Ovary (tissue), 9 donors: Measurements from ENCODE around the gene KCTD10. TPM values are rescaled to one million over a fixed set of nuclear protein-coding genes. Genes with fewer than 3 reads are reported as not detected.
"Not testable (repeated sequence)": the region's sequence is repeated elsewhere in the genome, so short reads cannot be mapped to it uniquely, and the experiment has no call there.

Source experiments
- DNase-seq, 5 donors: peaks; one replicate each; pipeline ENCODE4 v3.0.0-alpha.2; 2019 to 2020
- H3K27ac ChIP-seq, 2 donors: fragments of 200-600 bp; one replicate each; pipeline versions ENCODE4 v1.5.1 to v1.8.0; 2019 to 2022
- H3K27me3 ChIP-seq: fragments of 200-600 bp; one replicate; pipeline ENCODE4 v1.8.0; 2022
- H3K36me3 ChIP-seq: fragments of 200-600 bp; sonication (generic); one replicate; pipeline ENCODE4 v1.5.1; 2019
- H3K4me1 ChIP-seq: one replicate; pipeline ENCODE4 v1.8.1; 2013; ENCODE audit warnings: mild to moderate bottlenecking, moderate library complexity; ENCODE audit not compliant: insufficient read depth
- H3K4me3 ChIP-seq: fragments of 200-600 bp; sonication (generic); one replicate; pipeline ENCODE4 v1.5.1; 2017
- H3K9me3 ChIP-seq, 2 donors: fragments of 200-600 bp in 1 of 2; sonication (generic) in 1 of 2; one replicate each; pipeline versions ENCODE4 v1.5.1 to v1.8.1; 2013 to 2019; ENCODE audit warnings: mild to moderate bottlenecking in 1 of 2, moderate library complexity in 1 of 2
- EP300 ChIP-seq: sonication (generic); formaldehyde crosslinking; IDR thresholded peaks from one replicate; pipeline ENCODE4 v1.6.1; 2017; ENCODE audit warnings: antibody characterized with exemption
- POLR2A ChIP-seq: fragments of 450-650 bp; IDR thresholded peaks from one replicate; pipeline ENCODE4 v1.6.1; 2017; ENCODE audit warnings: antibody characterized with exemption, mild to moderate bottlenecking, moderate library complexity
- WGBS, 3 donors: extraction: QIAGEN DNeasy Blood & Tissue Kit in 1 of 3; methylation state at CpG; one replicate each; pipeline versions ENCODE4 v1.1.5 to v1.1.7; 2013 to 2017; 5-methylcytosine and 5-hydroxymethylcytosine counted together
- intact Hi-C, 4 donors: fragments of 100-400 bp; cut with DNase I; formaldehyde crosslinking; loops; one replicate each; pipeline versions ENCODE4 v1.11.0 to v1.15.1; 2022 to 2023
- polyA plus RNA-seq, 2 donors: library from polyadenylated mRNA; stranded (reverse); fragments of 200-250 nt in 1 of 2; fragments of 350-450 nt in 1 of 2; fragmentation: Illumina TruSeq in 1 of 2; extraction: RNeasy Lipid Tissue Mini Kit (QIAGEN cat#74804) in 1 of 2; gene quantifications; one replicate each; pipeline ENCODE4 v1.2.3, GENCODE V29; 2013 to 2014
- total RNA-seq, 7 donors: library from RNA; depleted of rRNA in 2 of 7; stranded (reverse); fragments of >200 nt in 2 of 7; fragmentation: NEBNext Ultra II Directional in 3 of 7; extraction: Animal tissue kit (Norgen Biotek cat#: 25700) in 3 of 7; gene quantifications; one replicate each; pipeline versions ENCODE4 v1.1.0 to v1.2.4, GENCODE V29; 2016 to 2023
- TF ChIP-seq, protein P1 (sequence below), 3 donors: fragments of 450-650 bp in 2 of 3; fragments of 200-600 bp in 1 of 3; IDR thresholded peaks; one replicate each; pipeline versions ENCODE4 v1.5.1 to v1.8.0; 2016 to 2022; ENCODE audit warnings: antibody characterized with exemption in 3 of 3, mild to moderate bottlenecking in 1 of 3
- donor health status: DM: no; HTN: no; CAD: no; lungs with moderate emphysema.
- donor health status: DM: no; HTN: no; CAD: no.
- donor health status: Bipolar disorder and iron deficiency.
- donor health status: DM: yes; HTN: yes; CAD: no.
- donor health status: DM: no; HTN: no; CAD: no.
- donor health status: DM: yes; HTN: yes; CAD: no.

Gene KCTD10
- total and polyA plus RNA-seq, 9 donors = 21.6 to 70.6 (median 38.0) TPM

DNA sequence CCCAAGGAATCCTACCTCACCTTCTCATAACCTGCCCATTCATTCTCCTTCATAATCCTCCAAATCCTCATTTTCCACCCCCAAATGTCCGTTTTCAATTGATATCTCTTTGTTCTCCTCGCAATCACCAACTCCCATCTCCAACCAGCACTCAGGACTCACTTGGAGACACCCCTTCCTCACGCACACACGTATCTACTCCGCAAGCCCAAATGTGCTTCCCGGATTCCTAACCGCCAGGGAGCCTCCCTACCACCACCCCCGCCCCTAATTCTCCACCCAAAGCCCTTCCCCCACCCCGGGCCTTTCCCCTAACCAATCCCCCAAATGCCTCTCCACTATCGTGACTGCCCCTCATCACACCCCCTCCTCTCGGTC, 304 bp downstream of the KCTD10 start:
- H3K27ac ChIP-seq = no peak overlapping the region
- intact Hi-C loops = loop anchor here in 1 of 4 donors (5.0 kb wide), 1 partner anchor 39 kb away; no protein-coding TSS in a partner anchor
- no peaks in the 10 kb centered on the region for H3K36me3 ChIP-seq
- peak overlapping the region; percentile 97 for H3K4me3 ChIP-seq
- TF ChIP-seq POLR2A = no peak
- no peaks in the 10 kb centered on the region for H3K9me3 ChIP-seq
- H3K4me1 ChIP-seq = peaks cover 9% of the 10 kb centered on the region
- no peaks in the 10 kb centered on the region for H3K27me3 ChIP-seq
- 0 to 1% (median 1%) methylated on average over 11 of the region's 11 CpGs for WGBS, 3 donors
- no peak for DNase-seq

DNA sequence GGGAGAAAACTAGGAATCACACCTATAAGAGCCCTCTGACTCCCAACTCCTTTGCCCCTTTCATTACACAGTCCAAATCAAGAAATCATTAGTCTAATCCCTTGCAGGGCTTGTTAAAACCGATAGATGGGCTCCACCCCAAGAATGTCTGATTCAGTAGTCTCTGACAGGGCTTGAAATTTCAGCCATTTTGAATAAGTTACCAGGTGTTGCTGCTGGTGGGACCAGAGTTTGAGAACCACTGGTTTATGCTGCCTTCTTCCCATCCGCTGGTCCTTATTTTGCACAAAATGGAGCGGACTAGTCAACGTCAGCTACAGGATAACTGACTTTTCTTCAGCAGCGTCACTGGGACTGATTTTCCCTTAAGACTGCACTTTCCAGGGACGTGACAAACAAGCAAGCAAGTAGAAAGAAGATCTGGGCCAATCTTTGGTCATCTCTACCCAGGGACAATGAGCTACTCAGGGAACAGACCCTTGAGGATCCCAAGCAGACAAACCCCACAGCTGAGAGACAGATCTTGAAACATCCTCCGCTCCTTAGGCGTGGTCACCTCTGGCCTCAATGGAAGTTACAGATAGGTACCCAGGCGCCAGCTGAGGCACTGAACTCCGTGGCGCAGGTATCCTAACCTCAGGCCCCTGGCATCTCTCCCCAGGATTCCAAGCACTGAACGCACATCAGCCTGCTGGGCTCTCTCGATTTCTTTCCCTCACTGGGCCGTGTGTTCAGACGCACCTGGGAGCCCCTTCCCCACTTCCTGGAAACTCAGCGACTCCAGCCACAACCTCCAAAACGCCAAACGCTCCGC, 900 bp downstream of the KCTD10 start:
- Histone ChIP-seq H3K9me3 (no peaks in the 10 kb centered on the region), H3K27ac (no peak overlapping the region), H3K4me1 (peaks cover 9% of the 10 kb centered on the region), H3K36me3 (no peaks in the 10 kb centered on the region), H3K4me3 (peak overlapping the region; percentile 97), H3K27me3 (no peaks in the 10 kb centered on the region)
- no peak for DNase-seq
- TF ChIP-seq, protein P1, sequence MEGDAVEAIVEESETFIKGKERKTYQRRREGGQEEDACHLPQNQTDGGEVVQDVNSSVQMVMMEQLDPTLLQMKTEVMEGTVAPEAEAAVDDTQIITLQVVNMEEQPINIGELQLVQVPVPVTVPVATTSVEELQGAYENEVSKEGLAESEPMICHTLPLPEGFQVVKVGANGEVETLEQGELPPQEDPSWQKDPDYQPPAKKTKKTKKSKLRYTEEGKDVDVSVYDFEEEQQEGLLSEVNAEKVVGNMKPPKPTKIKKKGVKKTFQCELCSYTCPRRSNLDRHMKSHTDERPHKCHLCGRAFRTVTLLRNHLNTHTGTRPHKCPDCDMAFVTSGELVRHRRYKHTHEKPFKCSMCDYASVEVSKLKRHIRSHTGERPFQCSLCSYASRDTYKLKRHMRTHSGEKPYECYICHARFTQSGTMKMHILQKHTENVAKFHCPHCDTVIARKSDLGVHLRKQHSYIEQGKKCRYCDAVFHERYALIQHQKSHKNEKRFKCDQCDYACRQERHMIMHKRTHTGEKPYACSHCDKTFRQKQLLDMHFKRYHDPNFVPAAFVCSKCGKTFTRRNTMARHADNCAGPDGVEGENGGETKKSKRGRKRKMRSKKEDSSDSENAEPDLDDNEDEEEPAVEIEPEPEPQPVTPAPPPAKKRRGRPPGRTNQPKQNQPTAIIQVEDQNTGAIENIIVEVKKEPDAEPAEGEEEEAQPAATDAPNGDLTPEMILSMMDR (IDR thresholded peaks at IDR 0.05) = no peak
- no peak for TF ChIP-seq POLR2A
- no peak for TF ChIP-seq EP300
- intact Hi-C loops = loop anchor here in 1 of 4 donors (5.0 kb wide), 1 partner anchor 39 kb away; no protein-coding TSS in a partner anchor
- WGBS, 3 donors = 9 to 12% (median 10%) methylated on average over 19 of the region's 19 CpGs

DNA sequence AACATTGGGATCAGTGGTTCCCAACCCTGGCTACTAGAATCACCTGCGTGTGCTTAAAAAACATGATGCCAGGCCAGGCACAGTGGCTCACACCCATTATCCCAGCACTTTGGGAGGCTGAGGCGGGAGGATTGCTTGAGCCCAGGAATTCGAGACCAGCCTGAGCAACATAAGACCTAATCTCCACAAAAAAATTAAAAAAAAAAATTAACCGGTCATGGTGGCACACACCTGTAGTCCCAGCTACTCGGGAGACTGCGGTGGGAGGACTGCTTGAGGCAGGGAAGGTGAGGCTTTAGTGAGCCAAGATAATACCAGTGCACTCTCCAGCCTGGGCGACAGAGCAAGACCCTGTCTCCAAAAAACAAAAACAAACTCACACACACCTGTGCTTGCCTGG, 2.0 kb downstream of the KCTD10 start:
- Histone ChIP-seq H3K4me3 (no peak overlapping the region), H3K36me3 (no peaks in the 10 kb centered on the region), H3K9me3 (no peaks in the 10 kb centered on the region), H3K27ac (no peak overlapping the region), H3K4me1 (peaks cover 9% of the 10 kb centered on the region), H3K27me3 (no peaks in the 10 kb centered on the region)
- intact Hi-C loops = loop anchor here in 1 of 4 donors (5.0 kb wide), 1 partner anchor 38 kb away; no protein-coding TSS in a partner anchor
- no peak for DNase-seq
- 86 to 89% (median 88%) methylated on average over 7 of the region's 7 CpGs for WGBS, 3 donors
- TF ChIP-seq EP300 (no peak), POLR2A (no peak)
- TF ChIP-seq, protein P1 (IDR thresholded peaks at IDR 0.05) = no peak

DNA sequence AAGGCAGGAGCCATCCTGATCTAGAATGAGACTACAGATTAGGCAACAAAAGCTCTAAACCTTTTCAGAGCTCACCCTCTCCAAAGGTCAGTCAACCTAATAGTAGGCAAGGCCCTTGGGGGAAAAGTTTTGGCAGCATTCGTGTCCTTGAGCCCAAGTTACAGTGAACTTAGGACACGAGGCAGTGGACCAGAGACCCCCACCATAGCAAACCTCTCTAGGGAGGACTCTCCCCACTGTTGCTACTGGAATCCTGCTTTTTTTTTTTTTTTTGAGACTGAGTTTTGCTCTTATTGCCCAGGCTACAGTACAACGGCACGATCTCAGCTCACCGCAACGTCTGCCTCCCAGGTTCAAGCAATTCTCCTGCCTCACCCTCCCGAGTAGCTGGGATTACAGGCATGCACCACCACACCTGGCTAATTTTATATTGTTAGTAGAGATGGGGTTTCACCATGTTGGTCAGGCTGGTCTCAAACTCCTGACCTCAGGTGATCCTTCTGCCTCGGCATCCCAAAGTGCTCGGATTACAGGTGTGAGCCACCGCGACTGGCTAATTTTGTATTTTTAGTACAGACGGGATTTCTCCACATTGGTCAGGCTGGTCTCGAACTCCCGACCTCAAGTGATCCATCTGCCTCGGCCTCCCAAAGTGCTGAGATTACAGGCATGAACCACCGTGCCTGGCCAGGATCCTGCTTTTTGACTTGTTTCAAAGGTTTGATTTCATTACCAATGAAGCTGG, 3.4 kb downstream of the KCTD10 start:
- H3K27me3 ChIP-seq, DNase-seq, H3K36me3 ChIP-seq, intact Hi-C loops, H3K27ac ChIP-seq, H3K4me1 ChIP-seq, H3K9me3 ChIP-seq, H3K4me3 ChIP-seq: not testable (repeated sequence)
- WGBS, 3 donors = 84 to 90% (median 87%) methylated on average over 16 of the region's 16 CpGs

DNA sequence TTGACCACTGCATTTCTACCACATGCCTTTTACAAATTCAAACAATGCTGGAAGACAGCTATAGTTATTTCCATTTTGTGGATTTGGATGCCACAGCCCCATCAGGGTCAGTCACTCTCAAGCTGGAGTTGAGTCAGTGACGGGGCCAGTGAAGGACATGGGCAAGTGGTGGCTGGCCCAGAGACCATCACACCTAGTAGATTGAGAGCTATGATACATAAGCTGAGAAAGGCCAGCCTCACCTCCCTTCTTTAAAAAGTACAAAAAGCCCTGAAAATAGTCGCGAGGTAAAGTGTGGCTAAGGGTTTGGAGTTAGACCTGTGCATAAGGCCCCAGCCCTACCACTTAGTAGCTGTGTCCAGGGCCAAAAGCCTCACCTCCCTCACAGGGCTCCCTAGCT, 4.1 kb downstream of the KCTD10 start:
- Histone ChIP-seq H3K27ac (no peak overlapping the region), H3K27me3 (no peaks in the 10 kb centered on the region), H3K4me3 (no peak overlapping the region), H3K9me3 (no peaks in the 10 kb centered on the region), H3K36me3 (no peaks in the 10 kb centered on the region), H3K4me1 (peaks cover 4% of the 10 kb centered on the region)
- intact Hi-C loops = no loop called here
- TF ChIP-seq EP300 (no peak), POLR2A (no peak)
- TF ChIP-seq, protein P1 (IDR thresholded peaks at IDR 0.05) = no peak
- whole genome bisulfite sequencing, 3 donors = 89 to 95% (median 89%) methylated on average over 3 of the region's 3 CpGs
- no peak for DNase-seq
